G401 (cell line): ENCODE data around the gene SEMA3F. TPM values are rescaled to one million over a fixed set of nuclear protein-coding genes. Genes with fewer than 3 reads are reported as not detected.

Experiments used
- DNase-seq: peaks from one replicate; pipeline ENCODE4 v3.0.0-alpha.2; 2015; ENCODE audit warnings: low spot score
- in situ Hi-C: cut with HindIII; loops from 2 replicates; pipeline ENCODE4 v1.10.0; 2016; ENCODE audit warnings: low sequenced_read_pairs, mixed read lengths
- total RNA-seq: library from RNA; depleted of rRNA; stranded (reverse); fragments of >200 nt; shearing (Covaris generic); gene quantifications from 2 replicates; pipeline ENCODE4 v1.2.3, GENCODE V29; 2014; rRNA removed

The SEMA3F gene
- total RNA-seq, 1 experiment from 2014 or later: 55.8 TPM

- DNase-seq: peak; percentile 33
- in situ Hi-C loops: no loop called here
These were observed 82.8 kb downstream of the SEMA3F start for GRCh38 chr3:50237754-50238548.

DNA sequence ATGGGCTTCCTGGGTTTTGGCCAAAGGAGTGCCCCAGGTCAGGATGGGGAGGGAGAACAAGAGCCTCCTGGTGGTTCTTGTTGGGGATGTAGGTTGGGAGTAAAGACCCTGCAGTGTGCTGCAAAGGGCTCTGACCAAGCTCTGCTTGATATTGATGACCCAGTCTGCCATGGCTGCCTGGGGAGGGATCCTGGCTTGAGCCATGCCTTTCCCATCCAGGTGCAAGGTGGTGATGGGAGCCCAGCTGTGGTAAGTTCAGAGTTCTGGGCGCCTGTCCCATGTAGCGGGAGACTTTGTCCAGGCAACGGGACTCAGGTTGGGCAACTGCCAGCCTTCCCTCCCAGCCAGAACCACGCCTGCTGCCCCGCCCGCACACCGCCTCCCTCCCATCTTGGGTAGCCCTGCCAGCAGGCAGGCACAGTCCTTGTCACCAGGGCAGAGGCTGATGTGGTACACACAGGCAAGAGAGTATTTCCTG is 83.5 kb downstream of the SEMA3F start:
- peak; percentile 70 for DNase-seq
- in situ Hi-C loops: no loop called here

Other genes starting within 250 kb of the SEMA3F start
- gene MON1A, start 225.5 kb upstream of the SEMA3F start, total RNA-seq: 12.1 TPM in 2 replicates
- 17.7 and 36.5 TPM in 2 replicates for gene RBM6, start 215.2 kb upstream of the SEMA3F start, total RNA-seq
- gene RBM5, start 66.4 kb upstream of the SEMA3F start, total RNA-seq: 94.0 and 125 TPM in 2 replicates
- gene GNAT1, start 36.3 kb downstream of the SEMA3F start, total RNA-seq: not detected in 2 replicates
- 1.1 and 3.0 TPM in 2 replicates for gene SLC38A3, start 49.9 kb downstream of the SEMA3F start, total RNA-seq
- gene GNAI2, start 80.9 kb downstream of the SEMA3F start, total RNA-seq: 67.4 and 104 TPM in 2 replicates
- 68.1 and 81.8 TPM in 2 replicates for gene SEMA3B, start 113.8 kb downstream of the SEMA3F start, total RNA-seq
- 1.6 TPM in 1 of 2 replicates, not detected in the other for gene LSMEM2, start 123.8 kb downstream of the SEMA3F start, total RNA-seq
- 88.7 and 97.4 TPM in 2 replicates for gene IFRD2, start 137.1 kb downstream of the SEMA3F start, total RNA-seq
- gene HYAL3, start 144.1 kb downstream of the SEMA3F start, total RNA-seq: 7.9 and 10.0 TPM in 2 replicates
- 3.4 and 16.0 TPM in 2 replicates for gene NAA80, start 144.1 kb downstream of the SEMA3F start, total RNA-seq
- 15.8 and 18.4 TPM in 2 replicates for gene HYAL1, start 148.2 kb downstream of the SEMA3F start, total RNA-seq
- gene HYAL2, start 167.4 kb downstream of the SEMA3F start, total RNA-seq: 91.0 and 99.0 TPM in 2 replicates
- gene TUSC2, start 172.9 kb downstream of the SEMA3F start, total RNA-seq: 45.0 and 45.4 TPM in 2 replicates
- 23.2 and 31.8 TPM in 2 replicates for gene RASSF1, start 185.5 kb downstream of the SEMA3F start, total RNA-seq
- gene ZMYND10, start 190.4 kb downstream of the SEMA3F start, total RNA-seq: 10.1 TPM in 1 of 2 replicates, not detected in the other
- gene NPRL2, start 195.5 kb downstream of the SEMA3F start, total RNA-seq: 26.7 and 27.3 TPM in 2 replicates
- gene CYB561D2, start 195.5 kb downstream of the SEMA3F start, total RNA-seq: 18.3 and 31.4 TPM in 2 replicates
- 35.4 and 43.1 TPM in 2 replicates for gene TMEM115, start 204.2 kb downstream of the SEMA3F start, total RNA-seq